Activated CD8-positive, alpha-beta memory T cell treated with anti-CD3 and anti-CD28 coated beads for 4 hours (primary cell): ENCODE measurements around the gene EPB41L1.

Source experiments
- DNase-seq, 2 donors: peaks; one replicate each; pipeline ENCODE4 v3.0.0-alpha.2; 2020; ENCODE audit warnings: low read depth in 2 of 2

The EPB41L1 gene

GRCh38 chr20:36219671-36220220 lies 65.2 kb downstream of the EPB41L1 start:
- DNase-seq, result no peak

GRCh38 chr20:36225666-36226065 lies 71.1 kb downstream of the EPB41L1 start:
- no peak for DNase-seq

- DNase-seq, result no peak
These were observed 74.2 kb downstream of the EPB41L1 start for GRCh38 chr20:36228770-36229169.

- DNase-seq, result no peak
These were observed 75.5 kb downstream of the EPB41L1 start for GRCh38 chr20:36230019-36230418.

- DNase-seq, result no peak
These were observed 76.8 kb downstream of the EPB41L1 start for GRCh38 chr20:36231331-36231730.

GRCh38 chr20:36234771-36235320 lies 80.3 kb downstream of the EPB41L1 start:
- no peak for DNase-seq

GRCh38 chr20:36235892-36236785 lies 81.6 kb downstream of the EPB41L1 start, which contains the start of gene AAR2:
Gene AAR2, plus strand, starts transcription at chr20:36236478. Its CDS starts 3,391 bp downstream, at chr20:36239869.
- DNase-seq, result peak; percentile 47 to 50

- DNase-seq, result no peak
These were observed 82.2 kb downstream of the EPB41L1 start for GRCh38 chr20:36236786-36237121.

- no peak for DNase-seq
These were observed 82.9 kb downstream of the EPB41L1 start for GRCh38 chr20:36237477-36237876.

GRCh38 chr20:36238153-36238552 lies 83.6 kb downstream of the EPB41L1 start:
- no peak for DNase-seq

- no peak for DNase-seq
These were observed 84.2 kb downstream of the EPB41L1 start for GRCh38 chr20:36238760-36239159.

GRCh38 chr20:36240076-36240475 lies 85.5 kb downstream of the EPB41L1 start:
- no peak for DNase-seq

- DNase-seq, result no peak
These were observed 87.1 kb downstream of the EPB41L1 start for GRCh38 chr20:36241678-36242077.

- no peak for DNase-seq
These were observed 89.2 kb downstream of the EPB41L1 start for GRCh38 chr20:36243726-36244125.

- DNase-seq, result no peak
These were observed 91.9 kb downstream of the EPB41L1 start for GRCh38 chr20:36246401-36246800.

- DNase-seq, result no peak
These were observed 94.3 kb downstream of the EPB41L1 start for GRCh38 chr20:36248836-36249235.

- DNase-seq, result no peak
These were observed 94.9 kb downstream of the EPB41L1 start for GRCh38 chr20:36249450-36249849.

GRCh38 chr20:36251426-36251825 lies 96.9 kb downstream of the EPB41L1 start:
- no peak for DNase-seq

- no peak for DNase-seq
These were observed 98.0 kb downstream of the EPB41L1 start for GRCh38 chr20:36252511-36252910.

GRCh38 chr20:36253036-36253435 lies 98.5 kb downstream of the EPB41L1 start:
- DNase-seq, result no peak

- DNase-seq, result no peak
These were observed 99.5 kb downstream of the EPB41L1 start for GRCh38 chr20:36254076-36254475.

- DNase-seq, result no peak
These were observed 100.9 kb downstream of the EPB41L1 start for GRCh38 chr20:36255445-36255844.
